Astrocyte of the spinal cord (primary cell): Measurements from ENCODE around the gene OBI1.

ENCODE experiments used
- DNase-seq: peaks from one replicate; pipeline ENCODE4 v3.0.0; 2011; ENCODE audit warnings: low read depth, low spot score
- H3K4me3 ChIP-seq: 2 replicates; pipeline ENCODE4 v1.5.1; 2011; ENCODE audit warnings: low read depth, mild to moderate bottlenecking, low read length, moderate library complexity
- CTCF ChIP-seq: IDR thresholded peaks from 2 replicates; pipeline ENCODE4 v1.5.1; 2012; ENCODE audit warnings: low read depth, mild to moderate bottlenecking, low read length, inconsistent platforms
- in situ Hi-C: cut with HindIII; loops from 2 replicates; pipeline ENCODE4 v1.10.0; 2017; ENCODE audit warnings: low sequenced_read_pairs

OBI1 gene

GRCh38 chr13:78592584-78592983 is 66.4 kb downstream of the OBI1 start:
- no peak for TF ChIP-seq CTCF
- in situ Hi-C loops, result no loop called here
- H3K4me3 ChIP-seq, result no peak overlapping the region
- DNase-seq, result no peak

- in situ Hi-C loops, result no loop called here
- DNase-seq, result no peak
- no peak overlapping the region for H3K4me3 ChIP-seq
- TF ChIP-seq CTCF, result no peak
Measured at GRCh38 chr13:78589206-78589605, 69.7 kb downstream of the OBI1 start.

- no peak overlapping the region for H3K4me3 ChIP-seq
- in situ Hi-C loops, result no loop called here
- no peak for TF ChIP-seq CTCF
- no peak for DNase-seq
Measured at GRCh38 chr13:78587395-78587794, 71.6 kb downstream of the OBI1 start.

- H3K4me3 ChIP-seq, result no peak overlapping the region
- TF ChIP-seq CTCF, result peak; percentile 37
- in situ Hi-C loops, result no loop called here
- DNase-seq, result no peak
Measured at GRCh38 chr13:78586706-78587105, 72.2 kb downstream of the OBI1 start.

- TF ChIP-seq CTCF, result no peak
- DNase-seq, result no peak
- H3K4me3 ChIP-seq, result no peak overlapping the region
- in situ Hi-C loops, result no loop called here
Measured at GRCh38 chr13:78576261-78576660, 82.7 kb downstream of the OBI1 start.

- H3K4me3 ChIP-seq, result no peak overlapping the region
- no peak for DNase-seq
- in situ Hi-C loops, result no loop called here
- no peak for TF ChIP-seq CTCF
Measured at GRCh38 chr13:78572459-78572858, 86.5 kb downstream of the OBI1 start.

GRCh38 chr13:78569029-78569428 is 89.9 kb downstream of the OBI1 start:
- H3K4me3 ChIP-seq, result no peak overlapping the region
- in situ Hi-C loops, result no loop called here
- DNase-seq, result no peak
- no peak for TF ChIP-seq CTCF
